ENCODE data around the gene CLPTM1L. TPM values are rescaled to one million over a fixed set of nuclear protein-coding genes. Genes with fewer than 3 reads are reported as not detected.

The CLPTM1L gene
- total and polyA plus RNA-seq, 2 donors from 2014 or later = 96.6 to 135 TPM

DNA sequence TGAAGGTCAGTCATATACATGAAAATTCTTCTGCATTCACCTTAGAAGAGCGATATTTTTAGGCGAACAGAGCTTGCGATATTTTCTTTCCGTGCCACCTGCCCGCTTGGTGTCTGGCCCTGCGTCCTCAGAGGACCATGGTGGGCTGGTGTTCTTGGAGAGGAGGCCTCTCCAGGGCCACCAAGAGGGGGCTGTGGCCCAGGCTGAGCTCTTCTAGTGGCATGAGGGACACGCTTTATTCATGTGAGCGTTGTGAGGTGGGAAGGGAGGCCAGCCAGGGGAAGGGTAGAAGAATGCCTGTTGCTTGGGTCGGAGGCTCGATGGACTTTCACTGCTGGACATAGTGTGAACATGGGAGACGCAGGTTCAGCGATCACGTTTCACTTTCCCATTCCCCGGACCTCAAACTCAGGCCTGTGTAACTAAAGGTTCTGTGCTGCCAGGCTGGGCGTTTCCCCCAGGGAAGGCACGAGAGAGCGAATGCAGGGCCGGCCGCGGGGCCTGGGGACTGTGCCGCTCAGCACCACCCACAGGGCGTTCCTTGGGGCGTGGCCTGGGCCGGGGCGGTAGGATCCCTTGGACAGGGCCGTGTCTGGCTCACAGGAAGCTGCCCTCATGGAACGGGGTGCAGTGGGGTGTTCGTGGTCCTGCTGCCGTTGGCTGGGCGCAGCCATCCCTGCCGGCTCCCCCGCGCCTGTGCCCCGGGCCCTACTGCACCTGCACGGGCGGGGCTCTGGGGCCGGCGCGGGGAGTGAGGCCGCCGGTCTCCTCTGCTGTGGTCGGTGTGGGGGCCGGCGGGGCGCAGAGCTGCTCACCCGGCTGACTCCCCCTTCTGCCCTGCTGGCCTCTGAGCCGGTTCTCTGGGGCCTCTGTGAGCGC is 40.7 kb upstream of the CLPTM1L start:
- intact Hi-C loops (cut with DNase I) = no loop called here

DNA sequence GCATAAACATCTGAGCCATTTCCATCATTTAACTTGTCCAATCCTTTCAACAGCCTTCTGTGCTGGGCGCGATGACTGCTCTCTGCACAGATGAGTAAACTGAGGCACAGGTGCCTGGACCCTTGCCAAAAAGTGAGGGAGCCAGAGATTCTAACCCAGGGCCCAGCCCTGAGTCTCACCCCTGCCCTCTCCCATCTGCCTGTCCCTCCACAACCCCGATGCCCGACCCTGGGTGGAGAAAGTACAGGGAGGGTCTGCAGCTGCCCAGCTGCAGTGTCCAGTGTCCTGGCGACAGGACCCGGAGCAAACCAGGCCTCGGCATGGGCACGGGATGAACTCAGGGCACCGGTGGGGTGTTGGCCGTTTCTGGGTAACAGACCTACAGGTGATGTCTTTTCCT is 39.6 kb upstream of the CLPTM1L start:
- DNase-seq (peak in 1 of 5 donors; percentile 55), FAIRE-seq (no peak)
- TF ChIP-seq, protein P1, sequence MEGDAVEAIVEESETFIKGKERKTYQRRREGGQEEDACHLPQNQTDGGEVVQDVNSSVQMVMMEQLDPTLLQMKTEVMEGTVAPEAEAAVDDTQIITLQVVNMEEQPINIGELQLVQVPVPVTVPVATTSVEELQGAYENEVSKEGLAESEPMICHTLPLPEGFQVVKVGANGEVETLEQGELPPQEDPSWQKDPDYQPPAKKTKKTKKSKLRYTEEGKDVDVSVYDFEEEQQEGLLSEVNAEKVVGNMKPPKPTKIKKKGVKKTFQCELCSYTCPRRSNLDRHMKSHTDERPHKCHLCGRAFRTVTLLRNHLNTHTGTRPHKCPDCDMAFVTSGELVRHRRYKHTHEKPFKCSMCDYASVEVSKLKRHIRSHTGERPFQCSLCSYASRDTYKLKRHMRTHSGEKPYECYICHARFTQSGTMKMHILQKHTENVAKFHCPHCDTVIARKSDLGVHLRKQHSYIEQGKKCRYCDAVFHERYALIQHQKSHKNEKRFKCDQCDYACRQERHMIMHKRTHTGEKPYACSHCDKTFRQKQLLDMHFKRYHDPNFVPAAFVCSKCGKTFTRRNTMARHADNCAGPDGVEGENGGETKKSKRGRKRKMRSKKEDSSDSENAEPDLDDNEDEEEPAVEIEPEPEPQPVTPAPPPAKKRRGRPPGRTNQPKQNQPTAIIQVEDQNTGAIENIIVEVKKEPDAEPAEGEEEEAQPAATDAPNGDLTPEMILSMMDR (IDR thresholded peaks at IDR 0.05; ENCODE audit: borderline replicate concordance, extremely low read depth, insufficient read depth) = no peak
- Histone ChIP-seq H3K4me3 (ENCODE audit: low read length in 3 of 3) (no peak overlapping the region), H3K9ac (ENCODE audit: low read length in 3 of 3) (no peak overlapping the region), H3K4me1 (ENCODE audit: control insufficient read depth in 2 of 3, insufficient read depth in 2 of 3, low read depth in 1 of 3, low read length in 3 of 3) (peaks cover 0 to 11% (median 8%) of the 10 kb centered on the region in 3 donors), H3K9me3 (ENCODE audit: control insufficient read depth in 2 of 3, insufficient read depth in 1 of 3, low read length in 3 of 3) (no peaks in the 10 kb centered on the region), H3K36me3 (ENCODE audit: control insufficient read depth in 2 of 3, insufficient read depth in 3 of 3, low read length in 3 of 3) (no peaks in the 10 kb centered on the region), H3K27me3 (ENCODE audit: control insufficient read depth, insufficient read depth, low read length) (peaks cover 2% of the 10 kb centered on the region), H3K27ac (ENCODE audit: low read depth in 2 of 2, low read length in 2 of 2) (no peak overlapping the region)
- intact Hi-C loops (cut with DNase I) = no loop called here

More for the DNA sequence above, 40.7 kb upstream of the CLPTM1L start:
- TF ChIP-seq, protein P1 (IDR thresholded peaks at IDR 0.05; ENCODE audit: borderline replicate concordance, extremely low read depth, insufficient read depth) = no peak
- Histone ChIP-seq H3K4me1 (ENCODE audit: control insufficient read depth in 2 of 3, insufficient read depth in 2 of 3, low read depth in 1 of 3, low read length in 3 of 3) (peaks cover 0 to 11% (median 8%) of the 10 kb centered on the region in 3 donors), H3K27ac (ENCODE audit: low read depth in 2 of 2, low read length in 2 of 2) (peak overlapping the region; percentile 63 to 73), H3K27me3 (ENCODE audit: control insufficient read depth, insufficient read depth, low read length) (peaks cover 2% of the 10 kb centered on the region), H3K9ac (ENCODE audit: low read length in 3 of 3) (peak overlapping the region in 1 of 3 donors; percentile 12), H3K9me3 (ENCODE audit: control insufficient read depth in 2 of 3, insufficient read depth in 1 of 3, low read length in 3 of 3) (no peaks in the 10 kb centered on the region), H3K4me3 (ENCODE audit: low read length in 3 of 3) (peak overlapping the region in 2 of 3 donors; percentile 44 to 74), H3K36me3 (ENCODE audit: control insufficient read depth in 2 of 3, insufficient read depth in 3 of 3, low read length in 3 of 3) (no peaks in the 10 kb centered on the region)
- no peak for FAIRE-seq
- peak; percentile 78 to 97 (median 84) for DNase-seq

DNA sequence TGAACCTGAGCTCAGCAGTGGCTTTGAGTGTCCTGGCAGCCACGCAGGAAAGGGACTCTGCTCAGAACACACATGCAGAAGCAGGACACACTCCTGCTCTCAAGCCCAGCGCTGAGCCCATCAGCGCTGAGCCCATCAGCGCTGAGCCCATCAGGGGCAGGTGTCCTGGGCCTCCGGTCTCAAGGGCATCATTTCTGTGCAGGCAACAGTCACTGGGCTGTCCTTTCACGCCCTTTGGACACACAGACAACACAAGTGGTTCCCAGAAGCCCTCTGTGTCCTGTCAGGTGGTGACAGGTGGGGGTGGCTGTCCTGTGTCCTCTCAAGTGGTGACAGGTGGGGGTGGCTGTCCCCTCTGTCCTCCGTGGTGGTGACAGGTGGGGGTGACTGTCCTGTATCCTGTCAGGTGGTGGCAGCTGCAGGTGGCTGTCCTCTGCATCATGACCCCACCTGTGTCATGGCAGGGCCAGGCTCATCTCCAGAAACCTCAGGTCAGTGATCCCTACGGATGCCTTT is 39.0 kb upstream of the CLPTM1L start:
- intact Hi-C loops (cut with DNase I) = no loop called here
- Histone ChIP-seq H3K4me1 (ENCODE audit: control insufficient read depth in 2 of 3, insufficient read depth in 2 of 3, low read depth in 1 of 3, low read length in 3 of 3) (peaks cover 0 to 11% (median 8%) of the 10 kb centered on the region in 3 donors), H3K27me3 (ENCODE audit: control insufficient read depth, insufficient read depth, low read length) (peaks cover 2% of the 10 kb centered on the region), H3K36me3 (ENCODE audit: control insufficient read depth in 2 of 3, insufficient read depth in 3 of 3, low read length in 3 of 3) (no peaks in the 10 kb centered on the region), H3K9ac (ENCODE audit: low read length in 3 of 3) (no peak overlapping the region), H3K9me3 (ENCODE audit: control insufficient read depth in 2 of 3, insufficient read depth in 1 of 3, low read length in 3 of 3) (no peaks in the 10 kb centered on the region), H3K4me3 (ENCODE audit: low read length in 3 of 3) (no peak overlapping the region), H3K27ac (ENCODE audit: low read depth in 2 of 2, low read length in 2 of 2) (no peak overlapping the region)
- TF ChIP-seq, protein P1 (IDR thresholded peaks at IDR 0.05; ENCODE audit: borderline replicate concordance, extremely low read depth, insufficient read depth) = no peak
- no peak for DNase-seq
- no peak for FAIRE-seq

Measured in kidney (tissue), 14 donors.